Mesendoderm (in vitro differentiated cells): Measurements from ENCODE around the gene CBY2.

Experiments used
- DNase-seq: peaks from one replicate; pipeline ENCODE4 v3.0.0; 2013
- H2AK5ac ChIP-seq: 2 replicates; pipeline ENCODE4 v1.6.1; 2013; ENCODE audit warnings: low read length, inconsistent platforms
- H2BK120ac ChIP-seq: 2 replicates; pipeline ENCODE4 v1.6.1; 2013; ENCODE audit warnings: low read depth, mild to moderate bottlenecking, low read length, moderate library complexity, mixed read lengths
- H2BK15ac ChIP-seq: replicated peaks from 2 replicates; pipeline ENCODE4 v1.6.1; 2013; ENCODE audit warnings: low read depth, mild to moderate bottlenecking, moderate library complexity
- H2BK5ac ChIP-seq: 2 replicates; pipeline ENCODE4 v1.6.1; 2013; ENCODE audit warnings: low read length, inconsistent platforms
- H3K18ac ChIP-seq: 2 replicates; pipeline ENCODE4 v1.6.1; 2013; ENCODE audit warnings: mild to moderate bottlenecking, low read length, mixed read lengths
- H3K23ac ChIP-seq: one replicate; pipeline ENCODE4 v1.6.1; 2013; ENCODE audit warnings: low read length
- H3K27ac ChIP-seq: 2 replicates; pipeline ENCODE4 v1.5.1; 2013; ENCODE audit warnings: low read depth, mild to moderate bottlenecking, inconsistent platforms, low read length, moderate library complexity
- H3K27me3 ChIP-seq: 2 replicates; pipeline ENCODE4 v1.6.1; 2013; ENCODE audit warnings: low read length, control low read depth, mild to moderate bottlenecking, inconsistent platforms; ENCODE audit not compliant: insufficient read depth, poor library complexity
- H3K36me3 ChIP-seq: 2 replicates; pipeline ENCODE4 v1.6.1; 2013; ENCODE audit warnings: low read length, inconsistent platforms; ENCODE audit not compliant: control insufficient read depth, insufficient read depth
- H3K4ac ChIP-seq: one replicate; pipeline ENCODE4 v1.6.1; 2013; ENCODE audit warnings: low read depth, mild to moderate bottlenecking, low read length, moderate library complexity
- H3K4me1 ChIP-seq: 2 replicates; pipeline ENCODE4 v1.6.1; 2013; ENCODE audit warnings: low read depth, low read length, inconsistent platforms; ENCODE audit not compliant: control insufficient read depth
- H3K4me2 ChIP-seq: 2 replicates; pipeline ENCODE4 v1.6.1; 2013; ENCODE audit warnings: low read length
- H3K4me3 ChIP-seq: 2 replicates; pipeline ENCODE4 v1.5.1; 2013; ENCODE audit warnings: mild to moderate bottlenecking, low read length
- H3K56ac ChIP-seq: one replicate; pipeline ENCODE4 v1.6.1; 2013; ENCODE audit warnings: low read length
- H3K79me1 ChIP-seq: 2 replicates; pipeline ENCODE4 v1.6.1; 2013; ENCODE audit warnings: low read length, inconsistent platforms
- H3K79me2 ChIP-seq: 2 replicates; pipeline ENCODE4 v1.6.1; 2013; ENCODE audit warnings: mild to moderate bottlenecking, low read length; ENCODE audit not compliant: control insufficient read depth, insufficient read depth
- H3K9ac ChIP-seq: 2 replicates; pipeline ENCODE4 v1.6.1; 2013; ENCODE audit warnings: low read length, inconsistent platforms
- H4K5ac ChIP-seq: one replicate; pipeline ENCODE4 v1.6.1; 2013; ENCODE audit warnings: low read length
- H4K8ac ChIP-seq: one replicate; pipeline ENCODE4 v1.6.1; 2013; ENCODE audit warnings: low read depth, mild to moderate bottlenecking, control low read depth, low read length, moderate library complexity
- WGBS: extraction: QIAGEN DNeasy Blood & Tissue Kit; methylation state at CpG from one replicate; pipeline ENCODE4 v1.1.7; 2013; ENCODE audit warnings: low lambda C conversion rate, missing lambda C conversion rate; ENCODE audit not compliant: insufficient coverage; ENCODE audit errors: extremely low coverage; 5-methylcytosine and 5-hydroxymethylcytosine counted together

The CBY2 gene

DNA sequence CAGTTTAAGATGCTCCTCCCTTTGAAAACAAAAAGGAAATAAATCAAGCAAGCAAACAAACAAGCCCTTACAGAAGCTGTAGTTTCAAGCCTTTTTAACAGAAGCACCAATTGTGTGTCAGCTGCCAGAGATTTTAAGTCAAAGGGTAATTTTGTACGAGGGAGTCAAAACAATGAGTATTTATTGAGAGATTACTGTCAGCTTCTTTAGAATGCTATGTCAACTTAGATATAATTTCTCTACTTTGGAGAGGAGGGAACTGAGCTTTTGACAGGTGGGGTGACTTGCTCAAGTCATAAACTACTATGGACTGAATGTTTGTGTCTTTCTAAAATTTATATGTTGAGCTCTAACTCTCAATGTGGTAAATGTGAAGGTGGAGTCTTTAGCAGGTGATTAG, 10.5 kb upstream of the CBY2 start:
- H3K27ac ChIP-seq, result no peak overlapping the region
- H3K79me1 ChIP-seq, result no peaks in the 10 kb centered on the region
- peaks cover 3% of the 10 kb centered on the region for H3K4me1 ChIP-seq
- H2BK15ac ChIP-seq, result no peak overlapping the region
- H3K4me3 ChIP-seq, result no peak overlapping the region
- no peak overlapping the region for H3K9ac ChIP-seq
- no peaks in the 10 kb centered on the region for H3K79me2 ChIP-seq
- H3K36me3 ChIP-seq, result no peaks in the 10 kb centered on the region
- H3K4me2 ChIP-seq, result no peak overlapping the region
- no peak overlapping the region for H3K4ac ChIP-seq
- no peak overlapping the region for H2BK5ac ChIP-seq
- H4K5ac ChIP-seq, result no peak overlapping the region
- no peak overlapping the region for H2AK5ac ChIP-seq
- WGBS, result no CpG with 5 or more reads among the region's 1 CpG
- no peaks in the 10 kb centered on the region for H3K27me3 ChIP-seq
- no peak overlapping the region for H3K23ac ChIP-seq
- H4K8ac ChIP-seq, result no peak overlapping the region
- no peak overlapping the region for H3K18ac ChIP-seq
- no peak overlapping the region for H3K56ac ChIP-seq
- H2BK120ac ChIP-seq, result no peak overlapping the region
- no peak for DNase-seq

GRCh38 chr13:45695198-45695730, 6.9 kb upstream of the CBY2 start:
- H3K18ac ChIP-seq, result no peak overlapping the region
- H4K5ac ChIP-seq, result no peak overlapping the region
- DNase-seq, result no peak
- peak overlapping the region; percentile 9 for H3K27ac ChIP-seq
- H2AK5ac ChIP-seq, result no peak overlapping the region
- H3K4me3 ChIP-seq, result no peak overlapping the region
- no peaks in the 10 kb centered on the region for H3K27me3 ChIP-seq
- no peak overlapping the region for H3K4me2 ChIP-seq
- no peak overlapping the region for H4K8ac ChIP-seq
- no CpG with 5 or more reads among the region's 5 CpGs for WGBS
- no peak overlapping the region for H3K9ac ChIP-seq
- H2BK15ac ChIP-seq, result no peak overlapping the region
- H3K4me1 ChIP-seq, result peaks cover 3% of the 10 kb centered on the region
- H3K4ac ChIP-seq, result no peak overlapping the region
- H3K23ac ChIP-seq, result no peak overlapping the region
- no peaks in the 10 kb centered on the region for H3K36me3 ChIP-seq
- H3K56ac ChIP-seq, result no peak overlapping the region
- no peak overlapping the region for H2BK5ac ChIP-seq
- no peak overlapping the region for H2BK120ac ChIP-seq
- H3K79me2 ChIP-seq, result no peaks in the 10 kb centered on the region
- H3K79me1 ChIP-seq, result no peaks in the 10 kb centered on the region

DNA sequence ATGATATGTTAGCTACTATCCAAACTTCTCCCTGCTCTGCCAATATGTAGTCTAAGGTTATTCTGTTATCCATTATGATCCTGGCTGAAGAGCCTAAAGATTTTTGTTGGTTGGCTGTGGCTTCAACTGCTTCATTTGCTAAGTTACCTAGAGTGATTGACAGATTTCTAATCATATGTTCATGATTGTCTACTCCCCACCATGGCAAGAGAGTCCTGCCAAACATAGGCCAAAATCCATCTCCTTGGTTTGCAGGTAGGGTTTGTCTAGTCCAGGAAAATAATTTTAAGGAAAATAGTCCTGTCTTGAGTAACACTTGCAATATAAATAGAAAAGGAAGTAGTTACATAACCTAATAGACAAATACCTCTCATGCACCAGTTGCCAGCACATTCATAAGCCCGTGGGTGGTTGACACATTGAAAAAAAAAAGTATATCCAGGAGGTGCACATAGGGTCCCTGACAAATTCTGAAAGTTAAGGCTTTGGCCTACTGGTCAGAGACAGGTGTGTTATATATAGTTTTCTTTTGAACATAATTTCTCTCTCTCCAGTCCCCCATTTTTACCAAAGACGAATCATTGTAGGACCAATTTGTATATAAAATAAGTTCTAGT, 5.4 kb upstream of the CBY2 start:
- no peak overlapping the region for H3K23ac ChIP-seq
- DNase-seq, result no peak
- H3K36me3 ChIP-seq, result no peaks in the 10 kb centered on the region
- H3K4me3 ChIP-seq, result no peak overlapping the region
- H3K18ac ChIP-seq, result no peak overlapping the region
- no peak overlapping the region for H3K56ac ChIP-seq
- no peak overlapping the region for H4K8ac ChIP-seq
- no peak overlapping the region for H2BK120ac ChIP-seq
- no peak overlapping the region for H2BK5ac ChIP-seq
- H2BK15ac ChIP-seq, result no peak overlapping the region
- H2AK5ac ChIP-seq, result no peak overlapping the region
- no peak overlapping the region for H3K4ac ChIP-seq
- no peaks in the 10 kb centered on the region for H3K79me2 ChIP-seq
- H3K79me1 ChIP-seq, result no peaks in the 10 kb centered on the region
- H3K27me3 ChIP-seq, result no peaks in the 10 kb centered on the region
- no peak overlapping the region for H3K27ac ChIP-seq
- no peaks in the 10 kb centered on the region for H3K4me1 ChIP-seq
- no peak overlapping the region for H4K5ac ChIP-seq
- no CpG with 5 or more reads among the region's 2 CpGs for WGBS
- no peak overlapping the region for H3K4me2 ChIP-seq
- no peak overlapping the region for H3K9ac ChIP-seq

DNA sequence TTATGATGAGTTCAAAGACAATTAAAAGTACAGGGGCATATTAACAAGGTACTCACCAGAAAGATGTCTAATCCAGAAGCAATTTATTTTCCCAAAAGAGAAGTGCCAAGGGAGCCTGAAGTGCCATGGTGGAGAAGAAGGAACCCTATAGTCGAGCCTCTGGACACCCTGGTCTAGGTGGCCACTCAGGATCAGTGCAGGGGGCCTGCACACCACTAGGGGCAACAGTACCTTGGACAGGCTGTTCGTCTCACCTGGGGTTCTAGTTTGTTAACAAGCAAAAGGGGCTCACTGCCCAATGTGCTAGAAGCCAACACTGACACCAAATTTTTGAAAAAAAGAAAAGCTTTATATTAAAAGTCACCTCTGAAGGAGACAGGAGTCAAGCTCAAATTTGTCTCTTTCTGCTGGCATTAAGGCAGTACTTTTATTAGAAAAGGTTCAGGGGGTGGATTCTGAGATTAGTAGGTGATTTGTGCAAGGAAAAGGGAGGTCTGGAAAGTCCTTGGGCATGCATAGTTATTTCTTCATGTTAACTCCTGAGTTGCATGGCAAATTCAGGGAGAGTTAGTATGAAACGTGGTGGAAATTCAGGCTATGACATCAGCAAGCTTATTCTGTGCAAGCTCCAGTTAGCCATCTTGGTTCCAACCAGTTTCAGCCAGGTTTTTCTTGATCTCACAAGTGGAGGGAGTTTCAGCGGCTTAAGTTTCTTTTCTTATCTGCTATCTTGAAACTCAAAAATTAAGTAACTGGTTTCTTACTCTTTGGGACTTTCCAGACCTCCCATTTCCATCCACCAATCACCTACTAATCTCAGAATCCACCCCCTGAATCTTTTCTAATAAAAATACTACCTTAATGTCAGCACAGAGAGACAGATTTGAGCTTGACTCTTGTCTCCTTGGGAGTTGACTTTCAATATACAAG, 884 bp upstream of the CBY2 start:
- no peak overlapping the region for H2AK5ac ChIP-seq
- no peak overlapping the region for H3K4ac ChIP-seq
- H2BK120ac ChIP-seq, result no peak overlapping the region
- H3K4me2 ChIP-seq, result no peak overlapping the region
- H3K4me1 ChIP-seq, result no peaks in the 10 kb centered on the region
- no peak overlapping the region for H2BK15ac ChIP-seq
- H3K79me1 ChIP-seq, result no peaks in the 10 kb centered on the region
- no peak for DNase-seq
- H3K23ac ChIP-seq, result no peak overlapping the region
- no peak overlapping the region for H4K5ac ChIP-seq
- H3K56ac ChIP-seq, result no peak overlapping the region
- no peaks in the 10 kb centered on the region for H3K79me2 ChIP-seq
- no peak overlapping the region for H2BK5ac ChIP-seq
- H3K27me3 ChIP-seq, result no peaks in the 10 kb centered on the region
- WGBS, result no CpG with 5 or more reads among the region's 4 CpGs
- no peak overlapping the region for H3K4me3 ChIP-seq
- no peak overlapping the region for H3K9ac ChIP-seq
- H4K8ac ChIP-seq, result no peak overlapping the region
- no peak overlapping the region for H3K27ac ChIP-seq
- no peaks in the 10 kb centered on the region for H3K36me3 ChIP-seq
- H3K18ac ChIP-seq, result no peak overlapping the region

GRCh38 chr13:45702869-45703391, 810 bp downstream of the CBY2 start:
- WGBS, result no CpG with 5 or more reads among the region's 3 CpGs
- H3K9ac ChIP-seq, result no peak overlapping the region
- H3K4me1 ChIP-seq, result no peaks in the 10 kb centered on the region
- H3K4me3 ChIP-seq, result no peak overlapping the region
- no peak overlapping the region for H3K4ac ChIP-seq
- H3K79me2 ChIP-seq, result no peaks in the 10 kb centered on the region
- no peaks in the 10 kb centered on the region for H3K36me3 ChIP-seq
- no peak overlapping the region for H3K18ac ChIP-seq
- no peak overlapping the region for H4K5ac ChIP-seq
- no peak for DNase-seq
- no peak overlapping the region for H3K4me2 ChIP-seq
- no peak overlapping the region for H3K23ac ChIP-seq
- H3K79me1 ChIP-seq, result no peaks in the 10 kb centered on the region
- H2BK15ac ChIP-seq, result no peak overlapping the region
- no peak overlapping the region for H2AK5ac ChIP-seq
- H2BK120ac ChIP-seq, result no peak overlapping the region
- no peak overlapping the region for H3K27ac ChIP-seq
- no peak overlapping the region for H2BK5ac ChIP-seq
- no peaks in the 10 kb centered on the region for H3K27me3 ChIP-seq
- no peak overlapping the region for H4K8ac ChIP-seq
- H3K56ac ChIP-seq, result no peak overlapping the region
